CD4-positive, alpha-beta T cell treated with Interleukin-6 at 100 ng/mL for 8 hours (primary cell): ENCODE data around the gene TMEM204.

Experiments
- DNase-seq: peaks from one replicate; pipeline ENCODE4 v3.0.0-alpha.2; 2020; ENCODE audit warnings: mixed read lengths, low spot score

The TMEM204 gene

GRCh38 chr16:1520461-1520860 lies 13.0 kb upstream of the TMEM204 start:
- DNase-seq = no peak

- DNase-seq = no peak
Measured at GRCh38 chr16:1523581-1524245, 9.8 kb upstream of the TMEM204 start.

- DNase-seq = no peak
Measured at GRCh38 chr16:1524366-1524765, 9.1 kb upstream of the TMEM204 start.

- peak; percentile 31 for DNase-seq
Measured at GRCh38 chr16:1525871-1526607, 7.4 kb upstream of the TMEM204 start.

GRCh38 chr16:1526608-1527555 lies 6.6 kb upstream of the TMEM204 start:
- DNase-seq = peak; percentile 56

- no peak for DNase-seq
Measured at GRCh38 chr16:1527836-1528811, 5.3 kb upstream of the TMEM204 start.

GRCh38 chr16:1528921-1529537 lies 4.4 kb upstream of the TMEM204 start:
- DNase-seq = no peak

- DNase-seq = no peak
Measured at GRCh38 chr16:1530349-1530882, 3.0 kb upstream of the TMEM204 start.

GRCh38 chr16:1530883-1531637 lies 2.4 kb upstream of the TMEM204 start:
- no peak for DNase-seq

- no peak for DNase-seq
Measured at GRCh38 chr16:1531638-1531910, 1.9 kb upstream of the TMEM204 start.

- DNase-seq = no peak
Measured at GRCh38 chr16:1532081-1532760, 1.2 kb upstream of the TMEM204 start.

GRCh38 chr16:1532771-1533170 lies 695 bp upstream of the TMEM204 start:
- DNase-seq = no peak

GRCh38 chr16:1534021-1535020 lies 855 bp downstream of the TMEM204 start:
- DNase-seq = no peak

- DNase-seq = peak; percentile 26
Measured at GRCh38 chr16:1535391-1536291, 2.2 kb downstream of the TMEM204 start.

GRCh38 chr16:1536601-1537000 lies 3.1 kb downstream of the TMEM204 start:
- DNase-seq = no peak

GRCh38 chr16:1537138-1537577 lies 3.7 kb downstream of the TMEM204 start:
- no peak for DNase-seq

- DNase-seq = peak; percentile 44
Measured at GRCh38 chr16:1537763-1538289, 4.4 kb downstream of the TMEM204 start.
